ENCODE data around the gene MLLT6. TPM values are rescaled to one million over a fixed set of nuclear protein-coding genes. Genes with fewer than 3 reads are reported as not detected.
A peak's percentile ranks its signal among the peaks of the same experiment; 100 is the strongest.

Gene MLLT6
- total RNA-seq, 1 donor from 2014 or later = 20.9 TPM

- Histone ChIP-seq H3K36me3 (ENCODE audit: insufficient read depth, low read length) (no peaks in the 10 kb centered on the region), H3K9me3 (ENCODE audit: insufficient read depth, low read depth, low read length) (no peaks in the 10 kb centered on the region), H3K4me3 (ENCODE audit: insufficient read depth, low read depth, low read length) (peak overlapping the region; percentile 64), H4K20me1 (ENCODE audit: insufficient read depth, low read length) (peaks cover 18% of the 10 kb centered on the region), H2AFZ (ENCODE audit: low read depth, low read length) (peak overlapping the region; percentile 77), H3K27me3 (ENCODE audit: insufficient read depth, low read length) (peaks cover 7% of the 10 kb centered on the region), H3K9ac (ENCODE audit: low read length) (peak overlapping the region; percentile 77), H3K4me1 (ENCODE audit: insufficient read depth, low read length) (peaks cover 41% of the 10 kb centered on the region), H3K4me2 (ENCODE audit: low read length) (peak overlapping the region; percentile 92), H3K27ac (ENCODE audit: low read depth, low read length) (peak overlapping the region; percentile 8), H3K79me2 (ENCODE audit: insufficient read depth, low read length) (peaks cover 14% of the 10 kb centered on the region)
- H3K27ac Mint-ChIP-seq (ENCODE audit: unreplicated experiment) = peak overlapping the region; percentile 66
- FAIRE-seq (no peak), DNase-seq (ENCODE audit: low read depth) (no peak)
- TF ChIP-seq CTCF (IDR thresholded peaks at IDR 0.05; ENCODE audit: insufficient read depth, low read depth, low read length) (no peak), EZH2 (IDR thresholded peaks at IDR 0.05; ENCODE audit: insufficient read depth, low read length) (peak; percentile 51)
- peaks cover 3% of the 10 kb centered on the region for H3K9me3 Mint-ChIP-seq (ENCODE audit: unreplicated experiment)
- peaks cover 15% of the 10 kb centered on the region for H3K4me1 Mint-ChIP-seq (ENCODE audit: low read depth, unreplicated experiment)
- H3K4me3 Mint-ChIP-seq (ENCODE audit: unreplicated experiment) = peak overlapping the region; percentile 78
- H3K36me3 Mint-ChIP-seq (ENCODE audit: low read depth, unreplicated experiment) = no peaks in the 10 kb centered on the region
- H3K27me3 Mint-ChIP-seq (ENCODE audit: low read depth, unreplicated experiment) = peaks cover 20% of the 10 kb centered on the region
Observed at GRCh38 chr17:38702916-38703741, 1.9 kb upstream of the MLLT6 start.

- TF ChIP-seq EZH2 (IDR thresholded peaks at IDR 0.05; ENCODE audit: insufficient read depth, low read length) = no peak
- no peak for TF ChIP-seq CTCF (IDR thresholded peaks at IDR 0.05; ENCODE audit: insufficient read depth, low read depth, low read length)
- H3K4me1 Mint-ChIP-seq (ENCODE audit: low read depth, unreplicated experiment) = peaks cover 15% of the 10 kb centered on the region
- peaks cover 3% of the 10 kb centered on the region for H3K9me3 Mint-ChIP-seq (ENCODE audit: unreplicated experiment)
- Histone ChIP-seq H3K4me2 (ENCODE audit: low read length) (peak overlapping the region; percentile 92), H3K36me3 (ENCODE audit: insufficient read depth, low read length) (no peaks in the 10 kb centered on the region), H2AFZ (ENCODE audit: low read depth, low read length) (peak overlapping the region; percentile 86), H4K20me1 (ENCODE audit: insufficient read depth, low read length) (peaks cover 20% of the 10 kb centered on the region), H3K27me3 (ENCODE audit: insufficient read depth, low read length) (peaks cover 7% of the 10 kb centered on the region), H3K9ac (ENCODE audit: low read length) (peak overlapping the region; percentile 84), H3K79me2 (ENCODE audit: insufficient read depth, low read length) (peaks cover 14% of the 10 kb centered on the region), H3K4me1 (ENCODE audit: insufficient read depth, low read length) (peaks cover 41% of the 10 kb centered on the region), H3K9me3 (ENCODE audit: insufficient read depth, low read depth, low read length) (no peaks in the 10 kb centered on the region), H3K4me3 (ENCODE audit: insufficient read depth, low read depth, low read length) (peak overlapping the region; percentile 70), H3K27ac (ENCODE audit: low read depth, low read length) (no peak overlapping the region)
- H3K4me3 Mint-ChIP-seq (ENCODE audit: unreplicated experiment) = peak overlapping the region; percentile 87
- H3K27ac Mint-ChIP-seq (ENCODE audit: unreplicated experiment) = peak overlapping the region; percentile 94
- H3K36me3 Mint-ChIP-seq (ENCODE audit: low read depth, unreplicated experiment) = no peaks in the 10 kb centered on the region
- FAIRE-seq (no peak), DNase-seq (ENCODE audit: low read depth) (no peak)
- H3K27me3 Mint-ChIP-seq (ENCODE audit: low read depth, unreplicated experiment) = peaks cover 21% of the 10 kb centered on the region
Observed at GRCh38 chr17:38703742-38704605, 1.1 kb upstream of the MLLT6 start.

All from astrocyte (in vitro differentiated cells and primary cell).